HG02938 (cell line): ENCODE data around the gene RBCK1.
"Not testable (repeated sequence)": the region's sequence is repeated elsewhere in the genome, so short reads cannot be mapped to it uniquely, and the experiment has no call there.

Experiments
- ATAC-seq: cut with Tn5 transposase; IDR thresholded peaks from one replicate; pipeline ENCODE4 v1.9.1; 2021; ENCODE audit warnings: mild to moderate bottlenecking, moderate library complexity; ENCODE audit not compliant: unreplicated experiment

RBCK1 gene

DNA sequence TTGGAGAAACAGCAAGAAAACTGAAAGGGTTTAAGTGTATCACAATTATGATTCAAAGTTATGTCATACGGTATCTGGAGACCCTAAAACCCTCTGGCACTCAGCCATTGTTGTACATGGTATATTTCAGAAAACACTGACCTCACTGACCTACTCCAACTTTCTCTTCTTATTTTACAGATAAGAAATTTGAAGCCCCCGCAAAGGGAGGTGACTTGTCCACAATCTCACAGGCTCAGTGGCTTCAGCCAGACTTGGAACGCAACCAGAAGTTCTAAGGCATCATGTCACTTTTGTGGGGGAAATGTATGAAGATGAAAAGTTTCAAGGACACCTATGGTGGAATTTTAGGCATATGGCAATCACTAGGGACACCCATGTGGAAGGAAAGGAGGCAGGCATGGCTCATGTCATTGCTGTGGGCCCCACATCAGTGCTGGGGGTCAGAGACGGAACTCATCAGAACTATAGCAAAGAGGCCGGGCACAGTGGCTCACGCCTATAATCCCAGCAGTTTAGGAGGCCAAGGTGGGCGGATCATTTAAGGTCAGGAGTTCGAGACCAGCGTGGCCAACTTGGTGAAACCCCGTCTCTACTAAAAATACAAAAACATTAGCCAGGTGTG is 32.7 kb upstream of the RBCK1 start:
- no peak for ATAC-seq

DNA sequence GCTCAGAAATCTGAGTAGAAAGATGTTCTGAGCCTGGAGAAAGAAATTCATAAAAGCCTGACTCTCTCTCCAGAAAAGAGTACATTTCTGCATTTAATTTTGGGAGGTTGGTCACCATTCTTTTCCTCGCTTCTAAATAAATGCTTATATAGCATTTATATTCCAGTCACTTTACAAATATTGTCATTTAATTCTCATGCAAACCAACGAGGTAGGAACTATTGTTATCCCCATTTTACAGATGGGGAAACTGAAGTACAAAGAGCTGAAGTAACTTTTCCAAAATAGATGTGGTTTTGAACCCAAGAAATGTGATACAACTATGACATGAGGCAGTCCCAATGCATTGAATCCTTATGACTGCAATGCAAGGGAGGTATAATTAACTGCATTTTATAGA is 32.0 kb upstream of the RBCK1 start:
- ATAC-seq = no peak

DNA sequence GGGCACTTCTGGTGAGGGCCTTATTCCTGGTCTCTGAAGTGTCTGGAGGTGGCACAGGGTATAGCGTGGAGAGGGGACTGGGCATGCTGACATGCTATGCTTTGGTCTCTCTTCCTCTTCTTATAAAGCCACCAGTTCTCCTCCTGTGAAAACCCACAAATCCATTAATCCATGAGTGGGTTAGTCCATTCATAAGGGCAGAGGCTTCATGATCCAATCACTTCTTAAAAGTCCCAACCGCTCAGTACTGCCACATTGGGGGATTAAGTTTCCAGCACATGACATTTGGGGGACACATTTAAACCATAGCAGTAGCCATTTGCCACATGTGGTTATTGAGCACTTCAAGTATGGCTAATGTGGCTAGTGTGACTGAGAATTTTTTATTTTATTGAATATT is 31.3 kb upstream of the RBCK1 start:
- no peak for ATAC-seq

DNA sequence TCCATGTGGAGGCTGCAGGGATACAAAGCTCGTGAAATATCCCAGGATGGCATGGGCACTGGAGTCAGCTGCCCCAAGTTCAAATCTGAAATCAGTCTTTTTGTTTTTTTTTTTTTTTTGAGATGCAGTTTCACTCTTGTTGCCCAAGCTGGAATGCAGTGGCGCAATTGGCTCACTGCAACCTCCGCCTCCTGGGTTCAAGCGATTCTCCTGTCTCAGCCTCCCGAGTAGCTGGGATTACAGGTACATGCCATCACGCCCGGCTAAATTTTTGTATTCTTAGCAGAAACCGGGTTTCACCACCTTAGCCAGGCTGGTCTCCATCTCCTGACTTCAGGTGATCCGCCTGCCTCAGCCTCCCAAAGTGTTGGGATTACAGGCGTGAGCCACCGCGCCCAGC is 30.5 kb upstream of the RBCK1 start:
- not testable (repeated sequence) for ATAC-seq

DNA sequence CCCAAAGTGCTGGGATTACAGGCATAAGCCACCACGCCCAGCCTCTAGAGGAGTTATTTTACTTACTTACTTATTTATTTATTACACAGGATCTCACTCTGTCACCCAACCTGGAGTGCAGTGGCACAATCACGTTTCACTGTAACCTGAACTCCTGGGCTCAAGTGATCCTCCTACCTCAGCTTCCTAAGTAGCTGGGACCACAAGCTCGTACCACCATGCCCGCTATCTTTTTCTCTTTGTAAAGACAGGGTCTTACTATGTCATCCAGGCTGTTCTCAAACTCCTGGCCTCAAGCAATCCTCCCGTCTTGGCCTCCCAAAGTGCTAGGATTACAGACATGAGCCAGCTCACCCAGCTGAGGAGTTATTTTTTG is 29.1 kb upstream of the RBCK1 start:
- no peak for ATAC-seq

DNA sequence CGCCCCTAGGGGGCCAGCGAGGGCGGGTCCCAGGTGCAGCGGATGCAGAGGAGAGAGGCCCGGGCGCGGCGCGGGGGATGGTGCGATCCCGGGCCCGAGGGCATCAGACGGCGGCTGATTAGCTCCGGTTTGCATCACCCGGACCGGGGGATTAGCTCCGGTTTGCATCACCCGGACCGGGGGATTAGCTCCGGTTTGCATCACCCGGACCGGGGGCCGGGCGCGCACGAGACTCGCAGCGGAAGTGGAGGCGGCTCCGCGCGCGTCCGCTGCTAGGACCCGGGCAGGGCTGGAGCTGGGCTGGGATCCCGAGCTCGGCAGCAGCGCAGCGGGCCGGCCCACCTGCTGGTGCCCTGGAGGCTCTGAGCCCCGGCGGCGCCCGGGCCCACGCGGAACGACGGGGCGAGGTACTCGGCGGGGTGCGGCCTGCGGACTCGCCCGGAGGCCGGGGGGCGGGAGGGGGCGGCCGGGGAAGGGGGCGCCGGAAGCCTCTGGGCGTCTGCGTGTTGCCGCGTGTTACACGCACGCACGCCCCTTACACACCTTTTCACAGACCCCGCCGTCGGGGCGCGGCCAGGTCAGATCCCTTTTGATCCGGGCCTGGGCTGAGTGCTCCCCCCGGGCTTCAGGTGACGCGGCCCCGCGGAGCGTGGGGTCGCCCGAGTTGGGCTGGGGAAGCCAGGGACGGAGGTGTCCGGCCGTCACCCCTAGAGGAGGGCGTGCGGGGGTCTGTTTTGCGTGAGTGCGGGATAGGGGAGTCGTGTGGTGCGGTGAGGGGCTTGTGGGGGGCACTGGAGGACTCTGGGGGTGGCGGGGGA is 27.1 kb upstream of the RBCK1 start:
- peak; percentile 31 for ATAC-seq

DNA sequence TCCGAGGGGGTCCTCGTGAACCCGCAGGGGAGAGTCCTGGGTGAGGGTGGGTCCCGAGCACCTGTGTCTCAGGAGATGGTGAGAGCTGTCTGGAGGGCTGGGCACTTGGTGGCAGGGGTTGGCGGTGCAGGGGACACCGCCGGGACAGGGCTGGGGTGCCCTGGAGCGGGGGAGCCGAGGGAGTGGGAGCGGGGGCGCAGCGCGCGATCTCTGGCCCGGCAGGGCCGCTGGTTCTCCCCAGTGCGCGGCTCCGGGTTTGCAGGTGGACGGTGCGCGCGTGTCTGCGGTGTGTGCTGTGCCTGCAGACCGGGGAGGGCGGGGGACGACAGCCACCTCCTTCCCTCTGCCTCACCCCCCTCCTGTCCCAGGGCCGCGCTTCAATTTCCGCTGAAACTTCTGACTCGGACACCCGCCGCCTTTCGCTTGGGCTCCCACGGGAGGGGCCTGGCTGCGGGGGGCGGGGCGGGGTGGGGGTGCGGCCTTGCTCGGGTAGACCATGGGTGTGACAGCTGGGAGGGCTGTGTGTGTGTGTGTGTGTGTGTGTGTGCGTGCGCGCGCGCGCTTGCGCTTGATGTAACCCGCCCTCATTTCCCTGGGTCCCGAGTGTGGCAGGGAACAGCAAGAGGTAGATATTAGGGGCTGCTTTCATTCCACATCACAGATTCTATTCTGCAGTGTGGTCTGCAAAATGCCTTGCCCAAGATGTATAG is 26.4 kb upstream of the RBCK1 start:
- ATAC-seq = peak; percentile 53

DNA sequence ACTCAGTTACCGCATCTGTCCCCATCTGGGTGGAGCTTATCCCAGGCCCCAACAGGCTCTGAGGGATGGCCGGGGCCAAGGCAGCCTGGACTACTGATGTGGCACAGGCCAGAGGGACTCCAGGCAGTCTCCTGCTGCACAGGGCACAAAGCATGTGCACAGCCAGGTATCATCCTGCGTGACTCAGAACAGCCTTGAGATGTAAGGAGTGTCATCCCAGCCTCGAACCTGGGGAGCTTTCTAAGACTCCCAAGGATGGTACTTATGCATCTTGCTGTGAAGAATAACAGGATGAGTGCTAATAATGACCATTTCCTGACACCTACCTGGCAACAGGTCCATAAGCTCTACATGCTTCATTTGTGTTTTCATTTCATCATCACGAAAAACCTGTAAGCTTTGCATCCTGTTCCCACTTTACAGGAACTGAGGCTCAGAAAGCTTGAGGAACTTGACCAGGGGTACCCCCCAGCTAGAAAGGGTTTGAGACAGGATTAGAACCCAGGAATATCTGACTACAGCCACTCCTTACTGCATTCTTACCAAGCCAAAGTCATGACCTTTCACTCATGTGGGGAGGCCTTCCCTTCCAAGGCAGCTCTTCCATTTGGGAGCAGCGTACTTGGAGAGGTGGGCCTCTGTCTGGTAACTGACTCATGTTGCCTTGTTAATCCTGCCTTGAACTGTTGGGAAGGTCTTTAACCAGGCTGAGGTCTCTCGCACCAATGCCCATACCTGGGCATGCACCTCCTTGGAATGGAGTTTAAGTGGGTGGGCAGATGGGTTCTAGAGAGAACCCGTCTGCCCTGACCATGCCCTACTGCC is 25.6 kb upstream of the RBCK1 start:
- ATAC-seq = no peak

DNA sequence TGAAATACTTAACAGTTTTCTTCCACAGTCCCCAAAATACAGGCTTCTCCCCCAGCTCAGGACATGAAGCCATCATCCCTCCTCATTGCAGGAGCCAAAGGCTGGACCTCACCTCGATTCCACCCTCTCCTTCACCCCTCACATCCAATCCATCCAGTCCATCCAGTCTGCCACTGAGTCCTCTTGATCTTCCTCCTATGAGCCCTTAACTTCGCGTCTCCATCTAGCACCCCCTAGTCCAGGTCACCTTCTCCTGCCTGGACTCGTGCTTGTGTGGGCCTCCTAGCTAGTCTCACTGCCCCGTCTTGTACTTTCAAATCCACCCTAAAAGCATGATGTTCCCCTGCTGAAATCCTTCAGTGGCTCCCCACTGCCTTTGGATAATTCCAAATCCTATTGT is 24.2 kb upstream of the RBCK1 start:
- no peak for ATAC-seq

DNA sequence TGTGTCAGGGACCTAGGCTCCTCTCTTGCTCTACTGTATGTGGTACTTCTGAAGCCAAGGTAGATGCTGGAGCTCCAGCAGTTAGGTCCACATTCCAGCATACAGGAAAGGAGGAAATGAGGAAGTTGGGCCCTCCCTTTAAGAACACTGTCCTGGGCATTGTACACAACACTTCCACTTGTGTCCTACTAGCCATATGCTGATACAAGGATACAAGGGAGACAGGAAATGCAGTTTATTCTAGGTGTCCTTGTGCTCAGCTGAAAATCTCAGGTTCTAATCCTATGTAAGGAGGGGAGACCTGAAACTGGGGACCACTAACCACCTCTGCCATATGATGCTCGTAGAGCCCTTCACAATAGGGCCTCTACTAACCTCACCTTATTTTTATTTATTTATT is 23.4 kb upstream of the RBCK1 start:
- no peak for ATAC-seq

DNA sequence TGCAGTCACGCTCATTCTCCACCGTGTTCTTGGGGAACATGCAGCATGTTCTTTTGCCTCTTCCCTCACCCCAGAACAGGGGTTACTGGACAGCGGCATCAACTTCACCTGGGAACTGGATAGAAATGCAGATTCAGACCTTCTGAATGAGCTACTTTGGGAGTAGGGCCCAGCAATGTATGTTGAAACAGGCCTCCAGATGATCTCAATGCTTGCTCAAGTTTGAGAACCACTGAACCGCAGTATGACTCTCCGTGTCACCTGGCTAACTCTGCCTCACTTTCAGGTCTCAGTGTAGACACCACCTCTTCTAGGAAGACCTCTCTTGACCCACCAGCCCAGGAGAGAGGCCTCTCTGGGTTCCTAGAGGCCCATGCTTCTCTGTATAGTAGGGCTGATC is 22.7 kb upstream of the RBCK1 start:
- no peak for ATAC-seq

DNA sequence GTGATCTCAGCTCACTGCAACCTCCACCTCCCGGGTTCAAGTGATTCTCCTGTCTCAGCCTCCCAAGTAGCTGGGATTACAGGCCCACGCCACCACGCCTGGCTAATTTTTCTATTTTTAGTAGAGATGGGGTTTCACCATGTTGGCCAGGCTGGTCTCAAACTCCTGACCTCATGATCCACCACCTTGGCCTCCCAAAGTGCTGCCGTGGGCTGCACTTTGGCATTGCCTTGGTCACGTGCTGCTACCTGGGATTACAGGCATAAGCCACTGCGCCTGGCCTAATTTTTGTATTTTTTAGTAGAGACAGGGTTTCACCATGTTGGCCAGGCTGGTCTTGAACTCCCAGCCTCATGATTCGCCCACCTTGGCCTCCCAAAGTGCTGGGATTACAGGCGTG is 21.5 kb upstream of the RBCK1 start:
- ATAC-seq = not testable (repeated sequence)

DNA sequence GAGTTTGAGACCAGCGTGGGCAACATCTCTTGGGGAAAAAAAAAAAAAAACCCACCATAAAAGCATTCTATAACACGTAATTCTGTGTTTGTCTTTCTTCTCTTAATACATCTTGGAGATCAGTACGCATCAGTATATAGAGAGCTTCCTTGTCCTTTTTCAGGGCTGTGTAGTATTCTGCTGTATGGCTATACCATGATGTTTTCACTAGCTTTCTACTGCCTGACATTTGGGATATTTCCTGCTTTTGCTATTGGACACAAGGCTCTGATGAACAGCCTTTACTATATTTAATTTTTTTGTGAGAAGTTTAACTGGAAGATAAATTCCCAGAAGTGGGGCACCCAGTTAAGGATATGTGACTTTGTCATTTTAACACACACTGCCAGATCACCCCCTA is 20.6 kb upstream of the RBCK1 start:
- ATAC-seq = no peak

DNA sequence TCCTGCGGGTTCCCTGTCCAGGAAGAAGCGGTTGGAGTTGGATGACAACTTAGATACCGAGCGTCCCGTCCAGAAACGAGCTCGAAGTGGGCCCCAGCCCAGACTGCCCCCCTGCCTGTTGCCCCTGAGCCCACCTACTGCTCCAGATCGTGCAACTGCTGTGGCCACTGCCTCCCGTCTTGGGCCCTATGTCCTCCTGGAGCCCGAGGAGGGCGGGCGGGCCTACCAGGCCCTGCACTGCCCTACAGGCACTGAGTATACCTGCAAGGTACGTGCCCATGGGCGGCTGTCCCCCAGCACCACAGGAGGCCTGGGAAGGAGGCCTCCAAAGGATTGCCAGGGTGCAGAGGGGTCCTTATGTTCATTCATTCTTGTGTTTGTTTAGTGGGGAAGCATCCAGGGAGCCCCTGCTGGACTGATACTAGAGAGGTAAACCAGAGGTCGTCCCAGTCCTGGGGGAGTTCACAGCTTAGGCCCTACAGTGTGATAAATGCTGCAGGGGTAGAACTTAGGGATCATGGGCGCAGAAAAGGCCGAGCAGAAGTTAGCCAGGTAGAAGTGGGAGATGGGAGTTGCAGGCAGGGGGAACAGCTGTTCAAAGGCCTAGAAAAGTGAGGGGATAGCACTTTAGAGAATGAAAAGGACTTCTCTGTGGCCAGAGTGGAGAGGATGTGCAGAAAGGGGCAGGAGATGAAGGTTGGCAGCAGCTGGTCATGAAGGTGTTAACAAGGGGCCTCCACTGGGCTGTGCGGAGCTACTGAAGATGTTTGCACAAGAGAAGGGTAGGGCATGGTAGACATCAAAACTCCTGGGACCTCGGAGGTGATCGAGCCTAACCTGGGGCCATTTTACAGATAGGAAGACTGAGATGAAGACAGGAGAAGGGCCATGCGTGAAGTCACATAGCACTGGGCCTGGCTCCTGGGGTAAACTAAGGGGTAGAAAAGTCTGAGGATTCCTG is 19.8 kb upstream of the RBCK1 start:
- ATAC-seq = no peak

DNA sequence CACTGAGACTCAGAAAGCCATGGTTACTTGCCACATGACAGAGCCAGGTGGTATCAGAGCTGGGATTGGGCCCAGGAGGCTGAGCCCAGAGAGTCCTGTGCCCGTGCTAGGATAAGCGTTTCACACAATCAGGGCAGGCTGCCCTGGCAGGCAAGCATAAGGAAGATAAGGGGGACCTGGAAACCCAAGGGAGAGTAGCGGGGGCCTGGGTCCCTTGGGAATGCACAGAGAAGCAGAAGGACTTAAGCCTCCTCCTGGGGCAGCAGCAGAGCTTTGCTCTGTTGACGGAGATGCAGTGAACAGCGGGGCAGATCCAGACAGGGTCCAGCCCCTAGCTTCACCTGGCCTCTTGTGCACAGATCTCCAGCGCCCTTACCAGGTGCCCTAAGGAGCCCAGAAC is 18.9 kb upstream of the RBCK1 start:
- no peak for ATAC-seq

DNA sequence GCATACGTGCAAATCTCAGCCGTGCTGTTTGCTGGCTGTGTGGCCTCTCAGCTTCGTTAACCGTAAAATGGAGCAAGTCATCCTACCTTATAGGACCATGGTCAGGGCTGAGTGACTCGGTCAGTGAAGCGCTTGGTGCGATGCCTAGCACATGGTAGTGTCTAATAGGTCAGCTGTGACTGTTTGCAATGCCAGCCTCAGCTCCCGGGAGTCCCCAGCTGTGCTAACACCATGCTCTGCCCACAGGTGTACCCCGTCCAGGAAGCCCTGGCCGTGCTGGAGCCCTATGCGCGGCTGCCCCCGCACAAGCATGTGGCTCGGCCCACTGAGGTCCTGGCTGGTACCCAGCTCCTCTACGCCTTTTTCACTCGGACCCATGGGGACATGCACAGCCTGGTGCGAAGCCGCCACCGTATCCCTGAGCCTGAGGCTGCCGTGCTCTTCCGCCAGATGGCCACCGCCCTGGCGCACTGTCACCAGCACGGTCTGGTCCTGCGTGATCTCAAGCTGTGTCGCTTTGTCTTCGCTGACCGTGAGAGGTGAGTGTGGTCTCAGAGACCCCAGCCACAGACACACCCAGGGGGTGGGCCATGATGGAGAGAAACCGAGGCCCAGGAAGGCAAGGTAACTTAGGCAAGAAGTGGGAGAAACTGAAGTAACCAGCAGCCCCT is 16.9 kb upstream of the RBCK1 start:
- ATAC-seq = no peak

DNA sequence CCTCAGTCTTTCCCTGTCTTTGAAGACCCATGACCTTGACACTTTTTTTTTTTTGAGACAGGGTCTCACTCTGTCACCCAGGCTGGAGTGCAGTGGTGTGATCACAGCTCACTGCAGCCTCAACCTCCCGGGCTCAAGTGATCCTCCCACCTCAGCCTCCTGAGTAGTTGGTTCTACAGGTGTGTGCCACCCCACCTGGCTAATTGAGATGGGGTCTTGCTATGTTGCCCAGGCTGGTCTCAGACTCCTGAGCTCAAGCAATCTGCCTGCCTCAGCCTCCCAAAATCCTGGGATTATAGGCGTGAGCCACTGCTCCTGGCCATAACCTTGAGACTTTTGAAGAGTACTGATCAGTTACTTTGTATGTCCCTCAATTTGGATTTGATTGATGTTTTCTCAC is 14.8 kb upstream of the RBCK1 start:
- ATAC-seq = not testable (repeated sequence)

DNA sequence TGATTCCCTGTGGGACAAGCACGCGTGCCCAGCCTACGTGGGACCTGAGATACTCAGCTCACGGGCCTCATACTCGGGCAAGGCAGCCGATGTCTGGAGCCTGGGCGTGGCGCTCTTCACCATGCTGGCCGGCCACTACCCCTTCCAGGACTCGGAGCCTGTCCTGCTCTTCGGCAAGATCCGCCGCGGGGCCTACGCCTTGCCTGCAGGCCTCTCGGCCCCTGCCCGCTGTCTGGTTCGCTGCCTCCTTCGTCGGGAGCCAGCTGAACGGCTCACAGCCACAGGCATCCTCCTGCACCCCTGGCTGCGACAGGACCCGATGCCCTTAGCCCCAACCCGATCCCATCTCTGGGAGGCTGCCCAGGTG is 11.9 kb upstream of the RBCK1 start:
- no peak for ATAC-seq

DNA sequence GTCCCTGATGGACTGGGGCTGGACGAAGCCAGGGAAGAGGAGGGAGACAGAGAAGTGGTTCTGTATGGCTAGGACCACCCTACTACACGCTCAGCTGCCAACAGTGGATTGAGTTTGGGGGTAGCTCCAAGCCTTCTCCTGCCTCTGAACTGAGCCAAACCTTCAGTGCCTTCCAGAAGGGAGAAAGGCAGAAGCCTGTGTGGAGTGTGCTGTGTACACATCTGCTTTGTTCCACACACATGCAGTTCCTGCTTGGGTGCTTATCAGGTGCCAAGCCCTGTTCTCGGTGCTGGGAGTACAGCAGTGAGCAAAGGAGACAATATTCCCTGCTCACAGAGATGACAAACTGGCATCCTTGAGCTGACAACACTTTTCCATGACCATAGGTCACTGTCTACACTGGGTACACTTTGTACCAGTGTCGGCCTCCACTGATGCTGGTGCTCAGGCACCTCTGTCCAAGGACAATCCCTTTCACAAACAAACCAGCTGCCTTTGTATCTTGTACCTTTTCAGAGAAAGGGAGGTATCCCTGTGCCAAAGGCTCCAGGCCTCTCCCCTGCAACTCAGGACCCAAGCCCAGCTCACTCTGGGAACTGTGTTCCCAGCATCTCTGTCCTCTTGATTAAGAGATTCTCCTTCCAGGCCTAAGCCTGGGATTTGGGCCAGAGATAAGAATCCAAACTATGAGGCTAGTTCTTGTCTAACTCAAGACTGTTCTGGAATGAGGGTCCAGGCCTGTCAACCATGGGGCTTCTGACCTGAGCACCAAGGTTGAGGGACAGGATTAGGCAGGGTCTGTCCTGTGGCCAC is 11.3 kb upstream of the RBCK1 start:
- ATAC-seq = no peak
